PC-3 (cell line): ENCODE results near the gene DGCR6L. TPM values are rescaled to one million over a fixed set of nuclear protein-coding genes. Genes with fewer than 3 reads are reported as not detected.
"Not testable (repeated sequence)": the region's sequence is repeated elsewhere in the genome, so short reads cannot be mapped to it uniquely, and the experiment has no call there.

Experiments
- ATAC-seq: fragments of 200-7000 bp; cut with Tn5 transposase; 2 replicates; pipeline ENCODE4 v1.9.1; 2020; ENCODE audit warnings: mild to moderate bottlenecking, moderate library complexity
- Bru-seq: library from RNA; stranded (reverse); fragments of 400-500 nt; gene quantifications from one replicate; lab custom pipeline; 2021; lab: Mats Ljungman, UMichigan
- BruChase-seq, 2 experiments: library from RNA; stranded (reverse); fragments of 400-500 nt; gene quantifications; one replicate each; lab custom pipeline; 2021; lab: Mats Ljungman, UMichigan
- BruUV-seq: library from RNA; stranded (reverse); fragments of 400-500 nt; replicated peaks from 2 replicates; lab custom pipeline; 2021; lab: Mats Ljungman, UMichigan
- CTCF ChIA-PET: fragments of 300-600 bp; sonication (Branson Sonifier 250); formaldehyde crosslinking; loops from one replicate; lab custom pipeline; 2022; ENCODE audit warnings: antibody characterized with exemption; lab: Charles Lee
- POLR2A ChIA-PET: fragments of 300-600 bp; sonication (Branson Sonifier 250); formaldehyde crosslinking; loops from one replicate; lab custom pipeline; 2022; ENCODE audit warnings: antibody characterized with exemption; ENCODE audit not compliant: unreplicated experiment; lab: Charles Lee
- DNase-seq: peaks from one replicate; pipeline ENCODE4 v3.0.0-alpha.2; 2015
- H2AFZ ChIP-seq: fragments of 300-600 bp; sonication (generic); 2 replicates; pipeline ENCODE4 v1.6.0; 2016; ENCODE audit warnings: antibody characterized with exemption, low read length
- H3F3A ChIP-seq: fragments of 300-600 bp; sonication (generic); one replicate; pipeline ENCODE4 v1.6.0; 2017; ENCODE audit warnings: antibody characterized with exemption, low read length, control low read depth, mild to moderate bottlenecking; ENCODE audit not compliant: unreplicated experiment
- H3K27ac ChIP-seq: fragments of 300-600 bp; sonication (generic); 2 replicates; pipeline ENCODE4 v1.5.1; 2016; ENCODE audit warnings: mild to moderate bottlenecking, low read length
- H3K27me3 ChIP-seq: fragments of 300-600 bp; sonication (generic); 2 replicates; pipeline ENCODE4 v1.6.1; 2016; ENCODE audit warnings: low read length, mixed read lengths
- H3K36me3 ChIP-seq: fragments of 300-600 bp; sonication (generic); 2 replicates; pipeline ENCODE4 v1.6.1; 2016; ENCODE audit warnings: low read depth, mixed run types, low read length, mixed read lengths
- H3K4me1 ChIP-seq: fragments of 300-600 bp; sonication (generic); 2 replicates; pipeline ENCODE4 v1.5.1; 2016; ENCODE audit warnings: low read length; ENCODE audit not compliant: insufficient read depth
- H3K4me2 ChIP-seq: fragments of 300-600 bp; sonication (generic); 2 replicates; pipeline ENCODE4 v1.6.0; 2016; ENCODE audit warnings: low read length
- H3K4me3 ChIP-seq: fragments of 300-600 bp; sonication (generic); 2 replicates; pipeline ENCODE4 v1.5.1; 2016; ENCODE audit warnings: mild to moderate bottlenecking, low read length, mixed read lengths
- H3K79me2 ChIP-seq: fragments of 300-600 bp; sonication (generic); 2 replicates; pipeline ENCODE4 v1.6.1; 2017; ENCODE audit warnings: low read length, mixed read lengths
- H3K9ac ChIP-seq: fragments of 300-600 bp; sonication (generic); 2 replicates; pipeline ENCODE4 v1.6.0; 2016; ENCODE audit warnings: mild to moderate bottlenecking, low read length
- H3K9me2 ChIP-seq: fragments of 300-600 bp; sonication (generic); replicated peaks from 2 replicates; pipeline ENCODE4 v1.6.1; 2016; ENCODE audit warnings: mixed run types, low read length, mixed read lengths
- H3K9me3 ChIP-seq: fragments of 300-600 bp; sonication (generic); 2 replicates; pipeline ENCODE4 v1.6.1; 2016; ENCODE audit warnings: low read length, mixed read lengths
- H4K20me1 ChIP-seq: fragments of 300-600 bp; sonication (generic); 2 replicates; pipeline ENCODE4 v1.6.1; 2016; ENCODE audit warnings: low read length, mixed read lengths
- EZH2 ChIP-seq: fragments of 300-600 bp; sonication (generic); IDR thresholded peaks from one replicate; pipeline ENCODE4 v1.6.1; 2017; ENCODE audit warnings: antibody characterized with exemption, mild to moderate bottlenecking, low read length; ENCODE audit not compliant: unreplicated experiment
- EZH2phosphoT487 ChIP-seq: fragments of 300-600 bp; sonication (generic); IDR thresholded peaks from 2 replicates; pipeline ENCODE4 v1.6.1; 2018; ENCODE audit warnings: mild to moderate bottlenecking, antibody characterized with exemption, low read length, borderline replicate concordance
- intact Hi-C: fragments of 100-400 bp; cut with micrococcal nuclease; formaldehyde crosslinking; loops from 2 replicates; pipeline ENCODE4 v1.9.0; 2023
- long read RNA-seq: library from polyadenylated mRNA; unstranded; transcript quantifications from one replicate; pipeline ENCODE4 v2.0.0, GENCODE V29; 2021; ENCODE audit not compliant: unreplicated experiment
- total RNA-seq: library from RNA; depleted of rRNA; stranded (reverse); fragments of >200 nt; gene quantifications from 2 replicates; pipeline ENCODE4 v1.2.3, GENCODE V29; 2014; rRNA removed
- TF ChIP-seq, protein P1 (sequence below): fragments of 300-600 bp; sonication (generic); conservative IDR thresholded peaks from 2 replicates; pipeline ENCODE4 v1.5.1; 2017; ENCODE audit warnings: antibody characterized with exemption, low read depth, mild to moderate bottlenecking, low read length

DGCR6L gene
- total RNA-seq = 78.1 and 84.8 TPM in 2 replicates
- Bru-seq, nascent RNA = percentile 53 among the genes with signal in this experiment
- percentile 52 among the genes with signal in this experiment for BruChase-seq, experiment 1, labeled RNA remaining after a 6-hour chase
- BruChase-seq, experiment 2, labeled RNA remaining after a 2-hour chase = percentile 65 among the genes with signal in this experiment
- long read RNA-seq, transcript DGCR6L-201 (5 exons, 1,154 nt) = major isoform, 59 of 81 reads
- long read RNA-seq, transcript DGCR6L-203 (4 exons, 935 nt) = minor isoform, 6 of 81 reads
- long read RNA-seq, partial matches to known transcripts = 6 of 81 reads
- long read RNA-seq, other reads (novel, unspliced or antisense) = 10 of 81 reads

DNA sequence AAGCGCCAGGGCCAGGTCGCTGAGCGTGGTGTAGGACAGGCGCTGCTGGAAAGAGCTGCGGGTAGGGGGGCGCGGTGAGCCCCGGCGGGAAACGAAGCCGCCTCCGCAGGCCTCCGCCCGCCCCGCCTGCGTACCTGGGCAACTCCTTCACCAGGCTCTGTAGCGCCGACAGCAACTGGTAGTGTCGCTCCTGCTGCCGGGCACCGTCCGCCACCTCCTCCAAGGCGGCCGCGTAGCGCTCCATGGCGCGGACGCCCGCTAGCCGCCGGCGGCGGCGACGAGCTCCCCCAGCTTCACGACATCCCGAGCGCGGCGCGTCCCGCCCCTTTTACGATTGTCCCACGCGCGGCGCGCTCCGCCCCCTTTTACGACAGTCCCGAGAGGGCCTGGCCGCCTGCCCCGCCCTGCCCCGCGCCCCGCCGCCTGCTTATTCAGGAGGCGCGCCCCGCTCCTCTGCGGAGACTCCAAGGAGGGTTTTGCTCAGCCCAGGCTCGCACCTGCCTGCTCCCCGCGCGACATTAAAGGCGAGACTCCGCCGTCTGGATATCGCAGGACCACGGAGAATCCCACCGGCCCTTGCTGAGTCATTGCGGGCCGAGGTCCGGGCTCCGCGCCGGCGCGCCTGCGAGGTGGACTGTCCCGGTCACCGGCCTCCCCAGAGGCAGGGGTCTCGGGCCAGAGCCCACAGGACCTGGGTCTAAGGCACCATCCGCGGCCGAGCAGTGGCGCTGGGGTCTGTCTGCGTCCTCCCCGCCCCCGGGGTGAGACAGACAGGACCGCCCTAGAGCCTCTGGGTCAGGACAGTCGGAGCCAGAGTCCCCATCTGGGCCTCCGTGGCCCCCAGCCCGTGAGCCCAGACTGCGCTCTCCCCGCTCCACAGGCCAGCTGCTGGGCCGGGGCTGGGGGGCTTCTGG, at the start of gene DGCR6L:
Gene DGCR6L (minus strand): TSS at position 316 of the 914 bp plus-strand sequence. CDS start 72 bp downstream, at position 244.
- no peaks in the 10 kb centered on the region for H3K9me2 ChIP-seq
- BruUV-seq = no TSS peak
- TF ChIP-seq, protein P1, sequence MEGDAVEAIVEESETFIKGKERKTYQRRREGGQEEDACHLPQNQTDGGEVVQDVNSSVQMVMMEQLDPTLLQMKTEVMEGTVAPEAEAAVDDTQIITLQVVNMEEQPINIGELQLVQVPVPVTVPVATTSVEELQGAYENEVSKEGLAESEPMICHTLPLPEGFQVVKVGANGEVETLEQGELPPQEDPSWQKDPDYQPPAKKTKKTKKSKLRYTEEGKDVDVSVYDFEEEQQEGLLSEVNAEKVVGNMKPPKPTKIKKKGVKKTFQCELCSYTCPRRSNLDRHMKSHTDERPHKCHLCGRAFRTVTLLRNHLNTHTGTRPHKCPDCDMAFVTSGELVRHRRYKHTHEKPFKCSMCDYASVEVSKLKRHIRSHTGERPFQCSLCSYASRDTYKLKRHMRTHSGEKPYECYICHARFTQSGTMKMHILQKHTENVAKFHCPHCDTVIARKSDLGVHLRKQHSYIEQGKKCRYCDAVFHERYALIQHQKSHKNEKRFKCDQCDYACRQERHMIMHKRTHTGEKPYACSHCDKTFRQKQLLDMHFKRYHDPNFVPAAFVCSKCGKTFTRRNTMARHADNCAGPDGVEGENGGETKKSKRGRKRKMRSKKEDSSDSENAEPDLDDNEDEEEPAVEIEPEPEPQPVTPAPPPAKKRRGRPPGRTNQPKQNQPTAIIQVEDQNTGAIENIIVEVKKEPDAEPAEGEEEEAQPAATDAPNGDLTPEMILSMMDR = no peak
- TF ChIP-seq EZH2phosphoT487 (no peak), EZH2 (no peak)
- ChIA-PET CTCF (no interaction called here), POLR2A (interaction anchor here (0.6 kb wide), 3 partner anchors 66 to 201 kb away, joined by 3 to 13 read pairs (median 7); no protein-coding TSS in a partner anchor)
- H3K27me3 ChIP-seq = no peaks in the 10 kb centered on the region
- peak within 1 kb of the TSS; percentile 99 for H3K9ac ChIP-seq
- no peaks in the 10 kb centered on the region for H4K20me1 ChIP-seq
- no peaks in the 10 kb centered on the region for H3F3A ChIP-seq
- peak; percentile 61 for ATAC-seq
- peaks cover 40% of the 10 kb centered on the region for H3K79me2 ChIP-seq
- intact Hi-C loops = no loop called here
- H2AFZ ChIP-seq = peak within 1 kb of the TSS; percentile 83
- H3K9me3 ChIP-seq = no peaks in the 10 kb centered on the region
- H3K4me2 ChIP-seq = peak within 1 kb of the TSS; percentile 98
- H3K4me3 ChIP-seq = peak within 1 kb of the TSS; percentile 92
- H3K36me3 ChIP-seq = no peaks in the 10 kb centered on the region
- peaks cover 12% of the 10 kb centered on the region; the same call in 1 of the 2 replicates for H3K4me1 ChIP-seq
- peak within 1 kb of the TSS; percentile 65 for H3K27ac ChIP-seq
- DNase-seq = peak; percentile 88

DNA sequence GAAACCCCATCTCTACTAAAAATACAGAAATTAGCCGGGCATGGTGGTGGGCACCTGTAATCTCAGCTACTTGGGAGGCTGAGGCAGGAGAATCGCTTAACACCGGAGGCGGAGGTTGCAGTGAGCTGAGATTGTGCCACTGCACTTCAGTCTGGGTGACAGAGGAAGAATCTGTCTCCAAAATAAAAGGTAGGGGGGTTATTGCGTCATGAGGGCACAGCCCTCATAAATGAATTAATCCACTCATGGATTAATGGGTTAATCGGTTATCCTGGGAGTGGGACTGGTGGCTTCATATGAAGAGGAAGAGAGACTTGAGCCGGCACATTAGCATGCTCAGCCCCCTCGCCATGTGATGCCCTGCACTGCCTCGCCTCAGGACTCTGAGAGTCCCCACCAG, 49.0 kb upstream of the DGCR6L start:
- H3K27me3 ChIP-seq, H3K9me2 ChIP-seq, H3K4me2 ChIP-seq, H2AFZ ChIP-seq, H3K4me1 ChIP-seq, H3K9ac ChIP-seq, DNase-seq, H3K4me3 ChIP-seq, H3K36me3 ChIP-seq, H3K27ac ChIP-seq, intact Hi-C loops, H4K20me1 ChIP-seq, H3K79me2 ChIP-seq, POLR2A ChIA-PET, ATAC-seq, BruUV-seq, CTCF ChIA-PET, H3F3A ChIP-seq, H3K9me3 ChIP-seq: not testable (repeated sequence)

DNA sequence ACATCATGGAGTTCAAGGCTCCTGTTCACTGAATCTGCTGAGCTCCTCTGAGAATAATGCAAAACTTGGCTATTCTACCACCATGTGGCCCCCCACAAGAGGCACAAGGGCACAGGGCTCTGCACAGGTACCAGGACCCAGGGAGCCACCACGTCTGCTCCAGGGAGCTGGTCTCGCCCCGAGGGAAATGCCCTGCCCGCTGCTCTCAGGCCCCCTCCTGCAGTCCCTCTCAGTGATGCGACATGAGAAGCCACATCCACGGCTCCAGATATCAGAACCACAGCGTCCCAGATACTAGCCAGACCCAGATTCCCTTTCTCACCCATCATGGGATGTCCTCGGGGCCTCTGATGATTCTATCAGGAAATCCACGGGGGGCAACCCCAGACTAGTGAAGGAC, 47.0 kb upstream of the DGCR6L start:
- H3K36me3 ChIP-seq, POLR2A ChIA-PET, H3K79me2 ChIP-seq, H4K20me1 ChIP-seq, H3K27ac ChIP-seq, H3K4me3 ChIP-seq, DNase-seq, ATAC-seq, BruUV-seq, H3K27me3 ChIP-seq, H3F3A ChIP-seq, H2AFZ ChIP-seq, intact Hi-C loops, H3K4me1 ChIP-seq, H3K9me2 ChIP-seq, CTCF ChIA-PET, H3K4me2 ChIP-seq, H3K9me3 ChIP-seq, H3K9ac ChIP-seq: not testable (repeated sequence)

DNA sequence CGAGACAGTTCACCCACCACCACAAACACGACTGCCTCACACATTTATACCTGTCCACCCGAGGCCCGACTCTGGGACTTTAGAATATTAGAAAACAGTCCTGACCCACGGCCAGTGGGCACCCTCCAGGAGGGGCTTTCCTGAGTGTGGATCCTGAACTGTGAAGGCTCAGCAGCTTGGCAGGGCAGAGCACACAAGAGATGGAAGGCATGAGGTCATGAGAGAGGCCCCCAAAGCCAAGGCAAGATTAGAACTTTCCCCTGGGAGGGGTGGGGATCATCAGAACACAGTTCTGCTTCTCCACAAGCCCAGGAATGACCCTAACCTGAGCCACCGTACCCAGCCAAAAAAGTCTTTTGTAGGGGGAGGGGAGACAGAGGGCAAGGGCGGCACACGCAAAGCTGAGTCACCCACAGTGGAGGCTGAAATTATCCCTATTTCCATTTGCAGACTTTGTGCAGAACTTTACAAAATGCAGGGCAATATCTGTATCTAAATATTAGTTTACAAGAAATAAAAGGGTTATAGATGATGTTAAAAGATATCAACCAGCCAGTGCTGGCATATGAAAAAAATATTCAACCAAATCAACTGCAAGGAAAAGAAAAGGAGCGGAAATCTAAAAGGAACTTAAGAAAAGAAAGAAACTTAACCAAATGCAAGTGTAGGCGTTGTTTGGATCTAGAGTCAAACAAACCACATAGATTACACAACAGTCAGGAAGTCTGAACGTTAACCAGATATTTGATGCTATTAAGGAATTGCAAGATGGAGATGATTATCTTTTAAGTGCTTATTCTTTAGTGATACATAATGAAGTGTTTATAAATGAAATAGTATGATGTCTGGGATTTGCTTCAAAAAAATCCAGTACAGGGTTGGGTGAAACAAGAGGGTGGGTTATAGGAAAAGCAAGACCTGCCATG, 44.7 kb upstream of the DGCR6L start:
- H3K4me2 ChIP-seq = peak overlapping the region; percentile 46; the same call in 1 of the 2 replicates
- H3K79me2 ChIP-seq, H3K27me3 ChIP-seq, H3K9me3 ChIP-seq, H3K36me3 ChIP-seq, H3K4me3 ChIP-seq, DNase-seq, H3K9me2 ChIP-seq, H3K27ac ChIP-seq, H3K9ac ChIP-seq, POLR2A ChIA-PET, H3F3A ChIP-seq, H2AFZ ChIP-seq, BruUV-seq, H3K4me1 ChIP-seq, CTCF ChIA-PET, H4K20me1 ChIP-seq, intact Hi-C loops: not testable (repeated sequence)
- peak; percentile 67 for ATAC-seq

DNA sequence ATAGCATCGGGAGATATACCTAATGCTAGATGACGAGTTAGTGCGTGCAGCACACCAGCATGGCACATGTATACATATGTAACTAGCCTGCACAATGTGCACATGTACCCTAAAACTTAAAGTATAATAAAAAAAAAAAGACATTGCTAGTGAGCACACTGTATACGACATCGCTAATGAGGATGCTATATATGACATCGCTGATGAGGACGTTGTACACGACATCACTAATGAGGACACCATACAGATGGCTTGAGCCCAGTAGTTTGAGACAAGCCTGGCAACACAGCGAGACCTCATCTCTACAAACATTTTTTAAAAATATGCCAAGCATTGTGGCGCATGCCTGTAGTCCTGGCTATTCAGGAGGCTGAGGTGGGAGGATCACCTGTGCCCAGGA, 42.5 kb upstream of the DGCR6L start:
- BruUV-seq, DNase-seq, CTCF ChIA-PET, H3K4me1 ChIP-seq, H3K9me3 ChIP-seq, H3K9ac ChIP-seq, POLR2A ChIA-PET, H2AFZ ChIP-seq, H3K4me3 ChIP-seq, H3K27me3 ChIP-seq, H3K79me2 ChIP-seq, H3K27ac ChIP-seq, intact Hi-C loops, H3F3A ChIP-seq, H3K4me2 ChIP-seq, ATAC-seq, H3K36me3 ChIP-seq, H4K20me1 ChIP-seq, H3K9me2 ChIP-seq: not testable (repeated sequence)
